ENCODE measurements around the gene KCNK10.

DNA sequence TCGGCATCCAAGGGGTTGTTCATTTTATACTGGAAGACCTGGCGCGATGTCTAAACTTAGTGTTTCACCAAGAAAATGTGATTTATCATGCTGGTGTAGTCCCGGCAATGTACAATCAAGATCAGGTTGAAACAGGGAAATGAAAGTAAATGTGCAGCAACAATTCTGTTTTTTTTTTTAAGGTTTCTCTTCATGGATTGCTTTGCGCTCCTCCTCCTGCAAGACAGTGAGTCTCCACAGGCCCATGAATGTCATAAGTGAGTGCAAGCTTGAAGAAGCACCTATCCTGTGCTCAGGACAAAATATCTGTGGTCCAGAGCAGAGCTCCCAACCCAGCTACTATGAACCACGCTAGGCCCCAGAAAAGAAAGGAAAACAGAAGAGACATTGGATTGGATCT is 143.4 kb downstream of the KCNK10 start:
- TF ChIP-seq SP1 (CRISPR knock-in tag; conservative IDR thresholded peaks at IDR 0.05) (no peak), JUN (CRISPR knock-in tag; IDR thresholded peaks at IDR 0.05) (no peak), RORB (CRISPR knock-in tag; IDR thresholded peaks at IDR 0.05) (no peak)
- TF ChIP-seq, protein P1, sequence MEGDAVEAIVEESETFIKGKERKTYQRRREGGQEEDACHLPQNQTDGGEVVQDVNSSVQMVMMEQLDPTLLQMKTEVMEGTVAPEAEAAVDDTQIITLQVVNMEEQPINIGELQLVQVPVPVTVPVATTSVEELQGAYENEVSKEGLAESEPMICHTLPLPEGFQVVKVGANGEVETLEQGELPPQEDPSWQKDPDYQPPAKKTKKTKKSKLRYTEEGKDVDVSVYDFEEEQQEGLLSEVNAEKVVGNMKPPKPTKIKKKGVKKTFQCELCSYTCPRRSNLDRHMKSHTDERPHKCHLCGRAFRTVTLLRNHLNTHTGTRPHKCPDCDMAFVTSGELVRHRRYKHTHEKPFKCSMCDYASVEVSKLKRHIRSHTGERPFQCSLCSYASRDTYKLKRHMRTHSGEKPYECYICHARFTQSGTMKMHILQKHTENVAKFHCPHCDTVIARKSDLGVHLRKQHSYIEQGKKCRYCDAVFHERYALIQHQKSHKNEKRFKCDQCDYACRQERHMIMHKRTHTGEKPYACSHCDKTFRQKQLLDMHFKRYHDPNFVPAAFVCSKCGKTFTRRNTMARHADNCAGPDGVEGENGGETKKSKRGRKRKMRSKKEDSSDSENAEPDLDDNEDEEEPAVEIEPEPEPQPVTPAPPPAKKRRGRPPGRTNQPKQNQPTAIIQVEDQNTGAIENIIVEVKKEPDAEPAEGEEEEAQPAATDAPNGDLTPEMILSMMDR (IDR thresholded peaks at IDR 0.05) = no peak
- TF ChIP-seq, protein P2, sequence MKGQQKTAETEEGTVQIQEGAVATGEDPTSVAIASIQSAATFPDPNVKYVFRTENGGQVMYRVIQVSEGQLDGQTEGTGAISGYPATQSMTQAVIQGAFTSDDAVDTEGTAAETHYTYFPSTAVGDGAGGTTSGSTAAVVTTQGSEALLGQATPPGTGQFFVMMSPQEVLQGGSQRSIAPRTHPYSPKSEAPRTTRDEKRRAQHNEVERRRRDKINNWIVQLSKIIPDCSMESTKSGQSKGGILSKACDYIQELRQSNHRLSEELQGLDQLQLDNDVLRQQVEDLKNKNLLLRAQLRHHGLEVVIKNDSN (CRISPR knock-in tag; IDR thresholded peaks at IDR 0.05) = no peak
- TF ChIP-seq, protein P3, sequence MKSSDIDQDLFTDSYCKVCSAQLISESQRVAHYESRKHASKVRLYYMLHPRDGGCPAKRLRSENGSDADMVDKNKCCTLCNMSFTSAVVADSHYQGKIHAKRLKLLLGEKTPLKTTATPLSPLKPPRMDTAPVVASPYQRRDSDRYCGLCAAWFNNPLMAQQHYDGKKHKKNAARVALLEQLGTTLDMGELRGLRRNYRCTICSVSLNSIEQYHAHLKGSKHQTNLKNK (CRISPR knock-in tag; IDR thresholded peaks at IDR 0.05) = no peak
